PC-3 (cell line): Measurements from ENCODE around the gene MTA1. TPM values are rescaled to one million over a fixed set of nuclear protein-coding genes. Genes with fewer than 3 reads are reported as not detected.

Experiments used
- ATAC-seq: fragments of 200-7000 bp; cut with Tn5 transposase; 2 replicates; pipeline ENCODE4 v1.9.1; 2020; ENCODE audit warnings: mild to moderate bottlenecking, moderate library complexity
- BruUV-seq: library from RNA; stranded (reverse); fragments of 400-500 nt; replicated peaks from 2 replicates; lab custom pipeline; 2021; lab: Mats Ljungman, UMichigan
- CTCF ChIA-PET: fragments of 300-600 bp; sonication (Branson Sonifier 250); formaldehyde crosslinking; loops from one replicate; lab custom pipeline; 2022; ENCODE audit warnings: antibody characterized with exemption; lab: Charles Lee
- POLR2A ChIA-PET: fragments of 300-600 bp; sonication (Branson Sonifier 250); formaldehyde crosslinking; loops from one replicate; lab custom pipeline; 2022; ENCODE audit warnings: antibody characterized with exemption; ENCODE audit not compliant: unreplicated experiment; lab: Charles Lee
- DNase-seq: peaks from one replicate; pipeline ENCODE4 v3.0.0-alpha.2; 2015
- H2AFZ ChIP-seq: fragments of 300-600 bp; sonication (generic); 2 replicates; pipeline ENCODE4 v1.6.0; 2016; ENCODE audit warnings: antibody characterized with exemption, low read length
- H3F3A ChIP-seq: fragments of 300-600 bp; sonication (generic); one replicate; pipeline ENCODE4 v1.6.0; 2017; ENCODE audit warnings: antibody characterized with exemption, low read length, control low read depth, mild to moderate bottlenecking; ENCODE audit not compliant: unreplicated experiment
- H3K27ac ChIP-seq: fragments of 300-600 bp; sonication (generic); 2 replicates; pipeline ENCODE4 v1.5.1; 2016; ENCODE audit warnings: mild to moderate bottlenecking, low read length
- H3K27me3 ChIP-seq: fragments of 300-600 bp; sonication (generic); 2 replicates; pipeline ENCODE4 v1.6.1; 2016; ENCODE audit warnings: low read length, mixed read lengths
- H3K36me3 ChIP-seq: fragments of 300-600 bp; sonication (generic); 2 replicates; pipeline ENCODE4 v1.6.1; 2016; ENCODE audit warnings: low read depth, mixed run types, low read length, mixed read lengths
- H3K4me1 ChIP-seq: fragments of 300-600 bp; sonication (generic); 2 replicates; pipeline ENCODE4 v1.5.1; 2016; ENCODE audit warnings: low read length; ENCODE audit not compliant: insufficient read depth
- H3K4me2 ChIP-seq: fragments of 300-600 bp; sonication (generic); 2 replicates; pipeline ENCODE4 v1.6.0; 2016; ENCODE audit warnings: low read length
- H3K4me3 ChIP-seq: fragments of 300-600 bp; sonication (generic); 2 replicates; pipeline ENCODE4 v1.5.1; 2016; ENCODE audit warnings: mild to moderate bottlenecking, low read length, mixed read lengths
- H3K79me2 ChIP-seq: fragments of 300-600 bp; sonication (generic); 2 replicates; pipeline ENCODE4 v1.6.1; 2017; ENCODE audit warnings: low read length, mixed read lengths
- H3K9ac ChIP-seq: fragments of 300-600 bp; sonication (generic); 2 replicates; pipeline ENCODE4 v1.6.0; 2016; ENCODE audit warnings: mild to moderate bottlenecking, low read length
- H3K9me2 ChIP-seq: fragments of 300-600 bp; sonication (generic); replicated peaks from 2 replicates; pipeline ENCODE4 v1.6.1; 2016; ENCODE audit warnings: mixed run types, low read length, mixed read lengths
- H3K9me3 ChIP-seq: fragments of 300-600 bp; sonication (generic); 2 replicates; pipeline ENCODE4 v1.6.1; 2016; ENCODE audit warnings: low read length, mixed read lengths
- H4K20me1 ChIP-seq: fragments of 300-600 bp; sonication (generic); 2 replicates; pipeline ENCODE4 v1.6.1; 2016; ENCODE audit warnings: low read length, mixed read lengths
- CTCF ChIP-seq: fragments of 300-600 bp; sonication (generic); conservative IDR thresholded peaks from 2 replicates; pipeline ENCODE4 v1.5.1; 2017; ENCODE audit warnings: antibody characterized with exemption, low read depth, mild to moderate bottlenecking, low read length
- EZH2 ChIP-seq: fragments of 300-600 bp; sonication (generic); IDR thresholded peaks from one replicate; pipeline ENCODE4 v1.6.1; 2017; ENCODE audit warnings: antibody characterized with exemption, mild to moderate bottlenecking, low read length; ENCODE audit not compliant: unreplicated experiment
- EZH2phosphoT487 ChIP-seq: fragments of 300-600 bp; sonication (generic); IDR thresholded peaks from 2 replicates; pipeline ENCODE4 v1.6.1; 2018; ENCODE audit warnings: mild to moderate bottlenecking, antibody characterized with exemption, low read length, borderline replicate concordance
- intact Hi-C: fragments of 100-400 bp; cut with micrococcal nuclease; formaldehyde crosslinking; loops from 2 replicates; pipeline ENCODE4 v1.9.0; 2023
- total RNA-seq: library from RNA; depleted of rRNA; stranded (reverse); fragments of >200 nt; gene quantifications from 2 replicates; pipeline ENCODE4 v1.2.3, GENCODE V29; 2014

Gene MTA1
- total RNA-seq, 1 experiment from 2014 or later, result 82.3 TPM

GRCh38 chr14:105394714-105395537, 24.7 kb upstream of the MTA1 start:
- Histone ChIP-seq H4K20me1 (no peaks in the 10 kb centered on the region), H3K79me2 (peaks cover 16% of the 10 kb centered on the region), H3K27ac (no peak overlapping the region), H3K4me2 (no peak overlapping the region), H3K27me3 (no peaks in the 10 kb centered on the region), H3K36me3 (no peaks in the 10 kb centered on the region), H3K9me2 (no peaks in the 10 kb centered on the region), H3K9ac (no peak overlapping the region), H3K9me3 (no peaks in the 10 kb centered on the region), H2AFZ (no peak overlapping the region), H3K4me3 (no peak overlapping the region), H3K4me1 (peaks cover 16% of the 10 kb centered on the region), H3F3A (no peaks in the 10 kb centered on the region)
- no peak for DNase-seq
- TF ChIP-seq CTCF, result no peak
- no peak for TF ChIP-seq EZH2phosphoT487
- no peak for TF ChIP-seq EZH2
- ATAC-seq, result no peak
- ChIA-PET CTCF (no interaction called here), POLR2A (no interaction called here)
- intact Hi-C loops, result no loop called here
- BruUV-seq, result no TSS peak

- Histone ChIP-seq H3K9me2 (no peaks in the 10 kb centered on the region), H3K79me2 (peaks cover 19% of the 10 kb centered on the region), H3K4me2 (no peak overlapping the region), H2AFZ (no peak overlapping the region), H3K27ac (no peak overlapping the region), H3K27me3 (no peaks in the 10 kb centered on the region), H3K9ac (no peak overlapping the region), H3K36me3 (peaks cover 4% of the 10 kb centered on the region; the same call in 1 of the 2 replicates), H3K4me3 (no peak overlapping the region), H4K20me1 (no peaks in the 10 kb centered on the region), H3F3A (no peaks in the 10 kb centered on the region), H3K9me3 (no peaks in the 10 kb centered on the region), H3K4me1 (peaks cover 17% of the 10 kb centered on the region)
- ChIA-PET CTCF (no interaction called here), POLR2A (no interaction called here)
- BruUV-seq, result no TSS peak
- no peak for ATAC-seq
- intact Hi-C loops, result no loop called here
- no peak for DNase-seq
- TF ChIP-seq EZH2phosphoT487 (no peak), CTCF (no peak), EZH2 (no peak)
These were observed 24.1 kb upstream of the MTA1 start for GRCh38 chr14:105395538-105395854.

- Histone ChIP-seq H3K4me3 (peak overlapping the region; percentile 90; the same call in 1 of the 2 replicates), H3K9ac (peak overlapping the region; percentile 95), H3K79me2 (peaks cover 19% of the 10 kb centered on the region), H3K9me2 (no peaks in the 10 kb centered on the region), H4K20me1 (no peaks in the 10 kb centered on the region), H3K27ac (peak overlapping the region; percentile 49), H3K9me3 (no peaks in the 10 kb centered on the region), H3K27me3 (no peaks in the 10 kb centered on the region), H2AFZ (peak overlapping the region; percentile 77), H3K36me3 (peaks cover 11% of the 10 kb centered on the region), H3F3A (no peaks in the 10 kb centered on the region), H3K4me1 (peaks cover 17% of the 10 kb centered on the region), H3K4me2 (peak overlapping the region; percentile 96)
- intact Hi-C loops, result no loop called here
- CTCF ChIA-PET, result no interaction called here
- TF ChIP-seq EZH2 (no peak), CTCF (no peak), EZH2phosphoT487 (no peak)
- 0 out of 2 replicates have a peak, but pooled peaks have one; percentile 3 for ATAC-seq
- POLR2A ChIA-PET, result no interaction called here
- no peak for DNase-seq
- BruUV-seq, result TSS peak; percentile 99
These were observed 22.2 kb upstream of the MTA1 start for GRCh38 chr14:105397350-105397931.
